CD4-positive, alpha-beta T cell (primary cell): ENCODE measurements around the gene RAB44. TPM values are rescaled to one million over a fixed set of nuclear protein-coding genes. Genes with fewer than 3 reads are reported as not detected.

Experiments
- ATAC-seq: fragments of 200-7000 bp; cut with Tn5 transposase; one replicate; pipeline ENCODE4 v1.10.0; 2022; ENCODE audit warnings: mild to moderate bottlenecking; ENCODE audit not compliant: poor library complexity
- CTCF ChIA-PET: fragments of 350-600 bp; sonication (Branson Sonifier 250); formaldehyde crosslinking; loops from one replicate; lab custom pipeline; 2021; ENCODE audit warnings: antibody characterized with exemption, inconsistent platforms; lab: Charles Lee
- POLR2A ChIA-PET: fragments of 350-600 bp; sonication (Branson Sonifier 250); formaldehyde crosslinking; loops from one replicate; lab custom pipeline; 2021; ENCODE audit warnings: antibody characterized with exemption, inconsistent platforms; lab: Charles Lee
- DNase-seq, 14 experiments: peaks; one replicate each; pipeline ENCODE4 v3.0.0-alpha.2; 2013 to 2020; ENCODE audit warnings: mixed read lengths in 2 of 14
- H3K27ac ChIP-seq, 2 donors: one replicate each; pipeline versions ENCODE4 v1.5.1 to v1.7.0; 2013; ENCODE audit warnings: low read length in 2 of 2, low read depth in 1 of 2, mild to moderate bottlenecking in 1 of 2
- H3K27me3 ChIP-seq, 2 experiments: 1 replicate in 1 of 2; 2 replicates in 1 of 2; pipeline versions ENCODE4 v1.6.1 to v1.7.0; 2013; ENCODE audit warnings: low read length in 2 of 2, control low read depth in 1 of 2, mild to moderate bottlenecking in 1 of 2, moderate library complexity in 1 of 2; ENCODE audit not compliant: insufficient read depth in 2 of 2, control insufficient read depth in 1 of 2
- H3K36me3 ChIP-seq: one replicate; pipeline ENCODE4 v1.6.1; 2013; ENCODE audit warnings: low read length, control low read depth; ENCODE audit not compliant: insufficient read depth
- H3K4me1 ChIP-seq: one replicate; pipeline ENCODE4 v1.6.1; 2013; ENCODE audit warnings: low read length, control low read depth; ENCODE audit not compliant: insufficient read depth
- H3K4me3 ChIP-seq: one replicate; pipeline ENCODE4 v1.5.1; 2013; ENCODE audit warnings: mild to moderate bottlenecking, low read length, moderate library complexity
- H3K9me3 ChIP-seq, 2 experiments: 1 replicate in 1 of 2; 2 replicates in 1 of 2; pipeline versions ENCODE4 v1.6.1 to v1.7.0; 2013; ENCODE audit warnings: low read length in 2 of 2, mild to moderate bottlenecking in 2 of 2, control low read depth in 1 of 2, moderate library complexity in 1 of 2; ENCODE audit not compliant: control insufficient read depth in 1 of 2, insufficient read depth in 1 of 2
- H3K27ac Mint-ChIP-seq: one replicate; pipeline ENCODE4 v1.8.0; 2020; ENCODE audit warnings: mixed read lengths
- H3K27me3 Mint-ChIP-seq: one replicate; pipeline ENCODE4 v1.8.0; 2021; ENCODE audit warnings: mixed read lengths
- H3K36me3 Mint-ChIP-seq: one replicate; pipeline ENCODE4 v1.8.0; 2021; ENCODE audit warnings: low read depth, mixed read lengths
- H3K4me1 Mint-ChIP-seq: one replicate; pipeline ENCODE4 v1.8.0; 2021; ENCODE audit warnings: low read depth, mixed read lengths
- H3K4me3 Mint-ChIP-seq: one replicate; pipeline ENCODE4 v1.8.0; 2020; ENCODE audit warnings: mild to moderate bottlenecking, mixed read lengths
- H3K9me3 Mint-ChIP-seq: one replicate; pipeline ENCODE4 v1.8.0; 2020; ENCODE audit warnings: mixed read lengths
- CTCF ChIP-seq: fragments of 200-600 bp; IDR thresholded peaks from one replicate; pipeline ENCODE4 v1.8.0; 2022; ENCODE audit warnings: antibody characterized with exemption, mild to moderate bottlenecking
- intact Hi-C, 2 experiments: fragments of 100-400 bp; cut with DNase I in 1 of 2; cut with micrococcal nuclease in 1 of 2; formaldehyde crosslinking; loops; one replicate each; pipeline versions ENCODE4 v1.15.1 to v1.9.0; 2023 to 2025; cut with DNase I, micrococcal nuclease
- total RNA-seq, 174 experiments: library from RNA in 2 of 174; stranded (reverse) in 2 of 174; gene quantifications; one replicate each; pipeline ENCODE4 v1.2.3 and lab custom pipeline; 2021 to 2026

Gene RAB44
- total RNA-seq, 2 experiments from 2014 or later, result 0.22 TPM

GRCh38 chr6:36749829-36750489 lies 52.3 kb downstream of the RAB44 start:
- peaks cover 8% of the 10 kb centered on the region for H3K4me1 Mint-ChIP-seq
- Histone ChIP-seq H3K4me1 (peaks cover 34% of the 10 kb centered on the region), H3K4me3 (no peak overlapping the region), H3K27me3 (no peaks in the 10 kb centered on the region), H3K36me3 (no peaks in the 10 kb centered on the region), H3K27ac (no peak overlapping the region), H3K9me3 (peaks cover 0 to 13% of the 10 kb centered on the region in 2 experiments)
- DNase-seq (no peak), ATAC-seq (no peak)
- H3K36me3 Mint-ChIP-seq, result no peaks in the 10 kb centered on the region
- ChIA-PET POLR2A (no interaction called here), CTCF (interaction anchor here (3.0 kb wide), 1 partner anchor 9 kb away, joined by 10 read pairs; no protein-coding TSS in a partner anchor)
- H3K9me3 Mint-ChIP-seq, result no peaks in the 10 kb centered on the region
- no peak overlapping the region for H3K4me3 Mint-ChIP-seq
- no peak overlapping the region for H3K27ac Mint-ChIP-seq
- no peak for TF ChIP-seq CTCF
- intact Hi-C loops, result no loop called here
- no peaks in the 10 kb centered on the region for H3K27me3 Mint-ChIP-seq

GRCh38 chr6:36751091-36751490 lies 53.5 kb downstream of the RAB44 start:
- ATAC-seq (no peak), DNase-seq (no peak)
- POLR2A ChIA-PET, result no interaction called here
- Mint-ChIP-seq H3K4me1 (peaks cover 19% of the 10 kb centered on the region), H3K9me3 (no peaks in the 10 kb centered on the region), H3K4me3 (no peak overlapping the region), H3K36me3 (no peaks in the 10 kb centered on the region), H3K27me3 (no peaks in the 10 kb centered on the region), H3K27ac (peak overlapping the region; percentile 33)
- Histone ChIP-seq H3K9me3 (peaks cover 0 to 13% of the 10 kb centered on the region in 2 experiments), H3K4me3 (no peak overlapping the region), H3K27me3 (no peaks in the 10 kb centered on the region), H3K36me3 (no peaks in the 10 kb centered on the region), H3K4me1 (peaks cover 45% of the 10 kb centered on the region), H3K27ac (no peak overlapping the region)
- CTCF ChIA-PET, result interaction anchor here (3.0 kb wide), 1 partner anchor 8 kb away, joined by 10 read pairs; no protein-coding TSS in a partner anchor
- intact Hi-C loops, result no loop called here
- no peak for TF ChIP-seq CTCF

GRCh38 chr6:36751833-36752186 lies 54.2 kb downstream of the RAB44 start:
- TF ChIP-seq CTCF, result no peak
- peaks cover 27% of the 10 kb centered on the region for H3K4me1 Mint-ChIP-seq
- no peaks in the 10 kb centered on the region for H3K36me3 ChIP-seq
- no peak overlapping the region for H3K4me3 Mint-ChIP-seq
- H3K27me3 Mint-ChIP-seq, result no peaks in the 10 kb centered on the region
- H3K27me3 ChIP-seq, result no peaks in the 10 kb centered on the region
- POLR2A ChIA-PET, result no interaction called here
- peak overlapping the region in 1 of 2 donors; percentile 40 for H3K27ac ChIP-seq
- intact Hi-C loops, result no loop called here
- H3K9me3 ChIP-seq, result peaks cover 0 to 13% of the 10 kb centered on the region in 2 experiments
- DNase-seq, result no peak
- no peak overlapping the region for H3K27ac Mint-ChIP-seq
- CTCF ChIA-PET, result interaction anchor here (1.1 kb wide), 1 partner anchor 14 kb away, joined by 3 read pairs; no protein-coding TSS in a partner anchor
- no peaks in the 10 kb centered on the region for H3K36me3 Mint-ChIP-seq
- no peaks in the 10 kb centered on the region for H3K9me3 Mint-ChIP-seq
- no peak overlapping the region for H3K4me3 ChIP-seq
- H3K4me1 ChIP-seq, result peaks cover 52% of the 10 kb centered on the region
- ATAC-seq, result no peak
